ENCODE data around the gene TMEM31.

The TMEM31 gene

DNA sequence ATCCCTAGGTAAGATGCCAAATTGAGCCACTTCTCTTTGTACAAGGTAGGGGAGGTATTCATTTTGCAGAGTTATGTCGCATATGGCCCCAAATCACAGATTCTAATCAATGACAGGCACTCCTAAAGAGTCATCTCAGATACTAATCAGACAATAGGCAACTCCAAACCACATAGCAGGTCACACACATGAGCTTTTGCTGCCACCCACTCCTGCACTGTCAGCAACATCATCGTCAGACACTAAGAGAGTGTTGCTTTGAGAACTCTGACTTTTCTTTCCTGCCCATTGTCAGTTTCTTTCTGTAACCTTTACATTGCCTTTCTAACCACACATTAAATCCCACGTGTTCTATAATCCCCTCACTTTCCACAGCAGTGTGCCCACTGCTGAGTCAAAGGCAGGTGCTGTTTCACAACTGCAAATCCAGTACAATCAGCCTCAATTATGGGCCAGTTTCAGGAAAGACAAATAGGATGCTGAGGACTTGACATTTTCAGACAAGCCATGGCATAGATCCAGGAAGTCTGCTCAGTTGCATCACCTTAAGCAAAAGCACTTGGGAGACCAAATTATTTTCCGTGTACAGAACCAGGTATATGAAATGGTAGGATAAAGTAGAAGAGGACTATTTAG lies 23.5 kb downstream of the TMEM31 start:
- no peak for DNase-seq (ENCODE audit: low spot score)
- Histone ChIP-seq H3K27ac (no peak overlapping the region), H3K4me3 (no peak overlapping the region)
- TF ChIP-seq, protein P1, sequence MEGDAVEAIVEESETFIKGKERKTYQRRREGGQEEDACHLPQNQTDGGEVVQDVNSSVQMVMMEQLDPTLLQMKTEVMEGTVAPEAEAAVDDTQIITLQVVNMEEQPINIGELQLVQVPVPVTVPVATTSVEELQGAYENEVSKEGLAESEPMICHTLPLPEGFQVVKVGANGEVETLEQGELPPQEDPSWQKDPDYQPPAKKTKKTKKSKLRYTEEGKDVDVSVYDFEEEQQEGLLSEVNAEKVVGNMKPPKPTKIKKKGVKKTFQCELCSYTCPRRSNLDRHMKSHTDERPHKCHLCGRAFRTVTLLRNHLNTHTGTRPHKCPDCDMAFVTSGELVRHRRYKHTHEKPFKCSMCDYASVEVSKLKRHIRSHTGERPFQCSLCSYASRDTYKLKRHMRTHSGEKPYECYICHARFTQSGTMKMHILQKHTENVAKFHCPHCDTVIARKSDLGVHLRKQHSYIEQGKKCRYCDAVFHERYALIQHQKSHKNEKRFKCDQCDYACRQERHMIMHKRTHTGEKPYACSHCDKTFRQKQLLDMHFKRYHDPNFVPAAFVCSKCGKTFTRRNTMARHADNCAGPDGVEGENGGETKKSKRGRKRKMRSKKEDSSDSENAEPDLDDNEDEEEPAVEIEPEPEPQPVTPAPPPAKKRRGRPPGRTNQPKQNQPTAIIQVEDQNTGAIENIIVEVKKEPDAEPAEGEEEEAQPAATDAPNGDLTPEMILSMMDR (IDR thresholded peaks at IDR 0.05): no peak

DNA sequence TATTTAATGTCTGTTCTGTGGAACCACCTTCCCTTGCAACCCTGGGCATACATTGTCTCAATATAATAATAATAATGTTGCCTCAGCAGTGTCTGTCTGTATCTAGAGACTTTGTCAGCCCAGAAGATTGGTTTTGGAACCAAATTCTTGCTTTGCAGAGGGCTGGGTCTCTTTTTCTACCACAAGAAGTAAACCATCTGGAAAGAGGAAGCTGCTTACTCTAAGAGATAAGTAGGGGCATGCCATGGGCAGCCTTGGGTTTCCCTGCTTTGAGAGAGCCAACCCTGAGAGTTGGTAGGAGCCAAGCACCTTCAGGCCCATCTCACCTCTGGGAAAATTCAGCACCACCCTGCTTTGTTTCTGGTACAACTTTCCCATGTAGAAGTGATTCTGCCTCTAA lies 27.0 kb downstream of the TMEM31 start:
- Histone ChIP-seq H3K4me3 (no peak overlapping the region), H3K27ac (no peak overlapping the region)
- TF ChIP-seq, protein P1 (IDR thresholded peaks at IDR 0.05): no peak
- no peak for DNase-seq (ENCODE audit: low spot score)

DNA sequence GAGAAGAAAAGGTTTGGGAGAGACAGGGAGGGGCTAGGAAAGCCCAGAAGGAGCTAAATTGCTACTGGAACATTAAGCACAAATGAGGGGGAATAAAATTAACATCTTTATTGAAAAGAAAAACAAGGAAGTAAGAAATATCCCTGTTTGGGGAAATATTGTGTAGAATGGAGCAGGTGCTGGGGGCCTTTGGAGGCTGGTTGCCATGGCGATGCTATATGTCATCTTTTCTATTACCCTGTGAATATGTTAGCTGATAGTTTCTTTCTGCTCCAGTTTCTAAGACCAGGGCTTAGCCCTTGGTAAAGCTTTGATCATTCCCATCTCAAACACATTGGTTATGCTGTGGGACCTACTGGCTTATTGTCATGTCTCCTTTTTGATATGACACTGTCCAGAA lies 28.7 kb downstream of the TMEM31 start:
- no peak overlapping the region for H3K4me3 ChIP-seq
- no peak for DNase-seq (ENCODE audit: low spot score)
- H3K27ac ChIP-seq: no peak overlapping the region
- TF ChIP-seq, protein P1 (IDR thresholded peaks at IDR 0.05): no peak

DNA sequence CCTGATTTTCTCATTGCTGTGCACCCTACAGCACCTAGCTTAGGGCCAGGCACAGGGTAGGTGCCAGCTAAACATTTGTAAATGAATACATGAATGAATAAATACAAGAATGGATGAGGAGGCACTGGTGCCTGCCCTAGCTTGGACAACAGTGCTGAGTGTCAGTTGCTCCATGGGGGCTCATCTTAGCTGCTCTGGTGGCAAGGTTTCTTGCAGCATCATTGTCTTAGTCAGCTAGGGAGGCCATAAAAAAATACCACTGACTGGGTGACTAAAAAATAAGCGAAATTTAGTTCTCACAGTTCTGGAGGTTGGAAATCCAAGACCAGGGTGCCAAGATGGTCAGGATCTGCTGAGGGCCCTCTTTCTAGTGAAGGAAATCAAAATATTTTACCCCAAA lies 31.2 kb downstream of the TMEM31 start:
- TF ChIP-seq, protein P1 (IDR thresholded peaks at IDR 0.05): no peak
- DNase-seq (ENCODE audit: low spot score): no peak
- Histone ChIP-seq H3K4me3 (no peak overlapping the region), H3K27ac (no peak overlapping the region)

DNA sequence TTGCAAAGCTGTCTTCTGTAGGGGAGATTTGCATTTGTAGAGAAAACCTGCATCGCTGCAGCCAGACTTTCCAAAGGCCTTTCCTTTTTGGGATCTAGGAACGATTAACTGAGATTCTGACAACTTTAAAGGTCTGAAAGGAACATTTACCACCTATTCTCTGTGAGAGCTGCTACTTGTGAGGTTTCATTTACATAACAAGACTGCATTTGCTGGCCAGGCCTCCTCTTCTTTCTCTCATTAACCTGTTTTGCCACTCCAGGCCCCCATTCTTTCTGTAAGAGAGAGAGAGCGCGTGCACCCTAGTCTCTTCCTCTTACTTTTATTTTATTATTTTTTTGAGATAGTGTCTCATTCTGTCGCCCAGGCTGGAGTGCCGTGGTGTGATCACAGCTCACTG lies 31.6 kb downstream of the TMEM31 start:
- Histone ChIP-seq H3K27ac (no peak overlapping the region), H3K4me3 (no peak overlapping the region)
- DNase-seq (ENCODE audit: low spot score): no peak
- TF ChIP-seq, protein P1 (IDR thresholded peaks at IDR 0.05): no peak

DNA sequence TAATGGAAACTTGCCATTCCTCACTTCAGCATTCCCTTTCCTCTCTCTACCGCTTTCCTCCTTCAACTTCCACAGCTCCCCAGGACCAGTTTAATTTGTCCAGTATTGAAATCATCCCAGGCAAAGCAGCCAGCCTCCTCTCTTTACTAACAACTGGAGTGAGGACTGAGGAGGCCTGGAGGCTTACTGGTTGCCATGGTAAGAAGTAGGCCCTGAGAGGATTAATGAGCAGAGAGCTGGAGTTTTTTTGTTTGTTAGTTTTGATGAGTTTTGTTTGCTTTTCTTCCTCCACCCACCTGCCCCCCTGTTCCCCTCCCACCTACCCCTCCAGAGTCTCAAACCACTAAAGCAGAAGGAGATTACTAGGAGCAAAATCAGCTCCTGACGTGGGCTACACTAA lies 36.5 kb downstream of the TMEM31 start:
- Histone ChIP-seq H3K27ac (no peak overlapping the region), H3K4me3 (no peak overlapping the region)

DNA sequence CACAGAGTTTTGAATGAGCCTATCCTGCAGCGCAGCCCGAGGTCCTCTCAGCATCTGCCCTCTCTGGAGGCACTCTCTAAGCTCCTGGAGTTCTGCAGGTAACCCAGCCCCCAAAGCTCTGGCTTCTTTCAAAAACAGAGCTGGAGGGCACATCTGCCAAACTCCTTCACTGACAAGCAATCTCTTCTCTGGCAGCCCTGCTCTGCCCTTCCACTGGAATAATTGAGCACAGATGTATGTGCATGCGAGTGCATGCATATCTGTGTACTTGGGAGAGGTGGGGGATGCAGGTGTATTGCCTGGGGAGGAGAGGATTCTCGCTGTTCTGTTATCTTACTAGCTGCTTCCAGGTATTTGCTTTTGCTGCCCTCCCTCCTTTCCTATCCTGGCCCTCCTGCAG lies 43.7 kb downstream of the TMEM31 start:
- no peak for DNase-seq (ENCODE audit: low spot score)
- TF ChIP-seq, protein P1 (IDR thresholded peaks at IDR 0.05): no peak
- Histone ChIP-seq H3K4me3 (no peak overlapping the region), H3K27ac (no peak overlapping the region)

More for the DNA sequence above, 36.5 kb downstream of the TMEM31 start:
- TF ChIP-seq, protein P1 (IDR thresholded peaks at IDR 0.05): no peak
- DNase-seq (ENCODE audit: low spot score): no peak
